ENCODE measurements around the gene RPTOR. TPM values are rescaled to one million over a fixed set of nuclear protein-coding genes. Genes with fewer than 3 reads are reported as not detected.

Gene RPTOR
- total RNA-seq, 1 donor from 2014 or later: 32.0 TPM

GRCh38 chr17:80701730-80702129, 157.1 kb downstream of the RPTOR start:
- H3K36me3 ChIP-seq (ENCODE audit: insufficient read depth, low read length): no peaks in the 10 kb centered on the region
- no peak overlapping the region for H2AFZ ChIP-seq (ENCODE audit: low read depth, low read length)
- H3K9ac ChIP-seq (ENCODE audit: low read length): no peak overlapping the region
- no peak overlapping the region for H3K4me3 ChIP-seq (ENCODE audit: insufficient read depth, low read depth, low read length)
- H3K4me3 Mint-ChIP-seq (ENCODE audit: unreplicated experiment): no peak overlapping the region
- no peak overlapping the region for H3K4me2 ChIP-seq (ENCODE audit: low read length)
- no peaks in the 10 kb centered on the region for H3K9me3 ChIP-seq (ENCODE audit: insufficient read depth, low read depth, low read length)
- peaks cover 3% of the 10 kb centered on the region for H3K9me3 Mint-ChIP-seq (ENCODE audit: unreplicated experiment)
- H3K79me2 ChIP-seq (ENCODE audit: insufficient read depth, low read length): peaks cover 65% of the 10 kb centered on the region
- H3K27me3 Mint-ChIP-seq (ENCODE audit: low read depth, unreplicated experiment): no peaks in the 10 kb centered on the region
- TF ChIP-seq CTCF (IDR thresholded peaks at IDR 0.05; ENCODE audit: insufficient read depth, low read depth, low read length) (no peak), EZH2 (IDR thresholded peaks at IDR 0.05; ENCODE audit: insufficient read depth, low read length) (no peak)
- H3K4me1 Mint-ChIP-seq (ENCODE audit: low read depth, unreplicated experiment): peaks cover 9% of the 10 kb centered on the region
- FAIRE-seq (no peak), DNase-seq (ENCODE audit: low read depth) (no peak)
- H3K27me3 ChIP-seq (ENCODE audit: insufficient read depth, low read length): no peaks in the 10 kb centered on the region
- no peaks in the 10 kb centered on the region for H3K4me1 ChIP-seq (ENCODE audit: insufficient read depth, low read length)
- no peak overlapping the region for H3K27ac Mint-ChIP-seq (ENCODE audit: unreplicated experiment)
- no peak overlapping the region for H3K27ac ChIP-seq (ENCODE audit: low read depth, low read length)
- H3K36me3 Mint-ChIP-seq (ENCODE audit: low read depth, unreplicated experiment): peaks cover 2% of the 10 kb centered on the region
- peaks cover 63% of the 10 kb centered on the region for H4K20me1 ChIP-seq (ENCODE audit: insufficient read depth, low read length)

- no peak overlapping the region for H3K9ac ChIP-seq (ENCODE audit: low read length)
- peaks cover 63% of the 10 kb centered on the region for H4K20me1 ChIP-seq (ENCODE audit: insufficient read depth, low read length)
- Mint-ChIP-seq H3K27me3 (ENCODE audit: low read depth, unreplicated experiment) (no peaks in the 10 kb centered on the region), H3K27ac (ENCODE audit: unreplicated experiment) (no peak overlapping the region), H3K9me3 (ENCODE audit: unreplicated experiment) (peaks cover 2% of the 10 kb centered on the region), H3K4me1 (ENCODE audit: low read depth, unreplicated experiment) (peaks cover 9% of the 10 kb centered on the region), H3K36me3 (ENCODE audit: low read depth, unreplicated experiment) (peaks cover 3% of the 10 kb centered on the region), H3K4me3 (ENCODE audit: unreplicated experiment) (no peak overlapping the region)
- no peak for TF ChIP-seq CTCF (IDR thresholded peaks at IDR 0.05; ENCODE audit: insufficient read depth, low read depth, low read length)
- TF ChIP-seq EZH2 (IDR thresholded peaks at IDR 0.05; ENCODE audit: insufficient read depth, low read length): no peak
- H3K27ac ChIP-seq (ENCODE audit: low read depth, low read length): no peak overlapping the region
- DNase-seq (ENCODE audit: low read depth) (no peak), FAIRE-seq (no peak)
- H3K27me3 ChIP-seq (ENCODE audit: insufficient read depth, low read length): no peaks in the 10 kb centered on the region
- no peaks in the 10 kb centered on the region for H3K36me3 ChIP-seq (ENCODE audit: insufficient read depth, low read length)
- peaks cover 60% of the 10 kb centered on the region for H3K79me2 ChIP-seq (ENCODE audit: insufficient read depth, low read length)
- no peak overlapping the region for H3K4me2 ChIP-seq (ENCODE audit: low read length)
- H3K9me3 ChIP-seq (ENCODE audit: insufficient read depth, low read depth, low read length): no peaks in the 10 kb centered on the region
- no peak overlapping the region for H3K4me3 ChIP-seq (ENCODE audit: insufficient read depth, low read depth, low read length)
- H2AFZ ChIP-seq (ENCODE audit: low read depth, low read length): no peak overlapping the region
- no peaks in the 10 kb centered on the region for H3K4me1 ChIP-seq (ENCODE audit: insufficient read depth, low read length)
These were observed 157.9 kb downstream of the RPTOR start for GRCh38 chr17:80702315-80703141.

- Histone ChIP-seq H4K20me1 (ENCODE audit: insufficient read depth, low read length) (peaks cover 61% of the 10 kb centered on the region), H3K9me3 (ENCODE audit: insufficient read depth, low read depth, low read length) (no peaks in the 10 kb centered on the region), H3K4me2 (ENCODE audit: low read length) (no peak overlapping the region), H3K79me2 (ENCODE audit: insufficient read depth, low read length) (peaks cover 58% of the 10 kb centered on the region), H3K4me3 (ENCODE audit: insufficient read depth, low read depth, low read length) (no peak overlapping the region), H3K27me3 (ENCODE audit: insufficient read depth, low read length) (no peaks in the 10 kb centered on the region), H2AFZ (ENCODE audit: low read depth, low read length) (no peak overlapping the region), H3K4me1 (ENCODE audit: insufficient read depth, low read length) (no peaks in the 10 kb centered on the region), H3K27ac (ENCODE audit: low read depth, low read length) (no peak overlapping the region), H3K36me3 (ENCODE audit: insufficient read depth, low read length) (no peaks in the 10 kb centered on the region), H3K9ac (ENCODE audit: low read length) (no peak overlapping the region)
- FAIRE-seq: no peak
- DNase-seq (ENCODE audit: low read depth): no peak
- Mint-ChIP-seq H3K4me1 (ENCODE audit: low read depth, unreplicated experiment) (peaks cover 7% of the 10 kb centered on the region), H3K27ac (ENCODE audit: unreplicated experiment) (no peak overlapping the region), H3K4me3 (ENCODE audit: unreplicated experiment) (no peak overlapping the region), H3K9me3 (ENCODE audit: unreplicated experiment) (no peaks in the 10 kb centered on the region), H3K36me3 (ENCODE audit: low read depth, unreplicated experiment) (peaks cover 4% of the 10 kb centered on the region), H3K27me3 (ENCODE audit: low read depth, unreplicated experiment) (no peaks in the 10 kb centered on the region)
- TF ChIP-seq EZH2 (IDR thresholded peaks at IDR 0.05; ENCODE audit: insufficient read depth, low read length) (no peak), CTCF (IDR thresholded peaks at IDR 0.05; ENCODE audit: insufficient read depth, low read depth, low read length) (no peak)
These were observed 158.5 kb downstream of the RPTOR start for GRCh38 chr17:80703142-80703478.
